HG03575 (cell line): ENCODE measurements around the gene TMPRSS7.
"Not testable (repeated sequence)": the region's sequence is repeated elsewhere in the genome, so short reads cannot be mapped to it uniquely, and the experiment has no call there.

Source experiments
- ATAC-seq: cut with Tn5 transposase; IDR thresholded peaks from one replicate; pipeline ENCODE4 v1.9.1; 2021; ENCODE audit not compliant: unreplicated experiment, insufficient number of reproducible peaks, low FRiP score; ENCODE audit errors: extremely low read depth

Gene TMPRSS7

DNA sequence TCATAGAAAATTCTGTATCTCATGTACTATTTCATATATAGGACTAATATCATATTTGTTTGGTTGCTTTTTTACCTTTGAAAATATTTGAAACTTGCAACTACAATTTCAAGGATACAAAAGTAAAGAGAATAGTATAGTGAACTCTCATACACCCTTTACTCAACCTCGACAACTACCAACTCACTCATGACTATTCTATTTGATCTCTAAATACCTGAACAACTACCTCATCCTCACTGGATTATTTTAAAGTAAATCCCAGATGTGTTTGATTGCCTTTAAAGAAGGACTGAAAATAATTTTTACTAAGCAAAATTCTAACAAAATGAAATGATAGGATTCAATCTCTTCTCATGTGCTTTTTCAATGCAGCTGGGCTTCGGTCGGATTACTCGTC lies 12.1 kb downstream of the TMPRSS7 start:
- ATAC-seq: no peak

DNA sequence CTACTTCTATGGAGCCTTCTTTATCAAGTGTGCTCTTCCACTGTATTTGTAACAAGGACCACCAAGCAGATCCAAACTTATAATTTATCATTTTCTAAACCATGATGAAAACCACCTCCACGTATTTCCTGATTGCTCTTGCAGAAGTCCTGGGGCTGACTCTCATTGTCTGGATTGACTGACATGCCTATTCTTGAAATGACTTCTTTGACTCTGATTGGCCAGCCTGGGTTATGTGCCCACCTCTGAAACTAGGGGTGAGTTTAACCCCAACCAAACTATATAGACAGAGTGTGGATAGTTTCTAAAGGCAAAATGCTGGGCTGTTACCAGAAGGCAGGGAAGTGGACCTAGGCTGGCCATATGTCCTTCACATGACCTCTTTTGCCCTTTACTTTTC lies 12.7 kb downstream of the TMPRSS7 start:
- ATAC-seq: no peak

DNA sequence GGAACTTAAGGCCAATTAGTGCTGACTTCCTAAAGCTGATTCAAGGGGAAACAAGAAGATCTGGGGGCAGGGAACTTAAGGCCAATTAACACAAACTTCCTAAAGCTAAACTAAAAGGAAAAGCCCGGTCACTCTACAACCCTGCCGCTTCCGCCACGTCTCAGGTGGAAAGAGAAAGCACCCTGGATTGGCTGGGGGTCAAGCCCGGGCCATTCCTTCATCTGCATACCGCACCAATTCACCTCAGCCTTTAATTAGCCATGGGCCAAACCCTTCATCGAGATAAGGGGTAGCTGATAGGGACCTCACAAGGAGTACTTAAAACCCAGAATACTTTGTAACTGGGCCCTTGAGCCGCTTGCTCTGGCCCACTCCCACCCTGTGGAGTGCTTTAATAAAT lies 14.4 kb downstream of the TMPRSS7 start:
- ATAC-seq: no peak

DNA sequence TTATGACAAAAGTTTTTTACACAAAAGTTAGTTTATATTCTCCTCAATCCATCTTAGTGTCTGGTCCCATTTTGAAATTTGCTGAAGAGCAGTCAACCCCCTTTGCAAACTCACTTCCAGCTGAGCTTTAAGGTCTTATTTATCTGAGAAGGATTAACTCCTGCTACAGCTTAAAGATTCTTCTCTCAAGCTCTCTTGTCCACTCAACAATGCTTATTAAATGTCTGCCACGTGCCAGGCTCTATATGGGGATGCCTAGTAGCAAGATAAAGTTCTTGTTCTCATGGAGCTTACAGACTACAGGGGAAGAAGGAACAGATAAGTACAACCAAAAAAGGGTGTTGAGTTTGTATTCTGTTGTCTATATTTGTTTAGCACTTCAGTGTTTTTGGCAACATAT lies 18.7 kb downstream of the TMPRSS7 start:
- ATAC-seq: no peak

DNA sequence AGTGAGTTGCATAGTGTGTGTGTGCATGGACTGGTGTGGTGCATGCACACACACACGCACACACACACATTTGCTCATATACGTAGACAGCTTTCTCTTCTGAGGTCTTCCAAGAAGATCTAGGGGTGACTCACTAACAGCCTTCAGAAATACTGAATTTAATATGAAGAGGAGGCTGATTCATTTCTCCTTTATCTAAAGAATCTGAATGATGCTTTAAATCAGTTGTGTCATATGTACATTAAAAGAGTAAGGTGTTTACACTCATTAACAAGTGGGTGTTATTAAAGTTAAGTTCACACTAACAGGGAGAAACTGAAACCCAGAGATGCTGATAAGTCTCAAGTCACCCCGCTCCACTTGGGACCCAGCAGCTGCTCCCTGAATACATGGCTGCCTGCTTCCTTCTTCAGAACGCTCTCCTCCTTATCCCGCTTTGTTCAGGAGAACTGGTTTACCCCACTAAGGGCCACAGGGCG lies 22.0 kb downstream of the TMPRSS7 start:
- no peak for ATAC-seq

DNA sequence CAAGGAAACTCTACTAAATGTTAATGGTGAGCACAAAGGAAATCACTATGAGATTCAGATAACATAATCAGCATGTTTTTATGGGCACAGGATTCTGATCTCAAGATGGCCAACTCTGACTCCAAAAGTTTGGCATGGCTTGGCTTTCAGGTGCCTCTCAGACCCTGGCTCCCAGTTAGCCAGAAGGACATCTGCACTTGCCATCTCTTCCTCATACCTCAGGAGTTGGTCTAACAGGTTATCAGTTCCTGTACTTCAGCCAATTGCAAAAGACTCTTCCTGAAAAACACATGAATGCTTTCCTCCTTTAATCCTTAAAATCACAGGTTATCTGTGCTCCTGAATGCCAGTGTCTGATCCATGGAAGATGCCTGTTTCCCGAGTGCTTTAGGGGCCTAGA lies 25.0 kb downstream of the TMPRSS7 start:
- no peak for ATAC-seq

DNA sequence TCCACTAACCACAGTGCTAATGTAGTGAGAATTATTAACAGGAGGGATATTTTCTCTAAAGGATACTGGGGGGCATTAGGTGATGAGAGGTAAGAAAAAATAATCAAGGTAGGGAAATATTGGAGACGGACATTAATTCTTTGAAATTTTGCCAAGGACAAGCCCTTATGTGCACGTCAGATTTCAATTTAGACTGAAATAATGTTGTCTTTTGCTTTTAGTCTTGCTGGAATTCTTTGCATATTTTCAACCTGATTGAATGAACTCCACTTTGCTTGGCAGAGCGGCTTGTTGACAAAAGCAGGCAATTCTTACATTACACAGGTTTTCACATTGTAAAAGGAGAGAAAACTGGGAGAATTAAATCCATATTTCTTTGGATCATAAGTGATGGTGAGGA lies 26.6 kb downstream of the TMPRSS7 start:
- ATAC-seq: no peak

DNA sequence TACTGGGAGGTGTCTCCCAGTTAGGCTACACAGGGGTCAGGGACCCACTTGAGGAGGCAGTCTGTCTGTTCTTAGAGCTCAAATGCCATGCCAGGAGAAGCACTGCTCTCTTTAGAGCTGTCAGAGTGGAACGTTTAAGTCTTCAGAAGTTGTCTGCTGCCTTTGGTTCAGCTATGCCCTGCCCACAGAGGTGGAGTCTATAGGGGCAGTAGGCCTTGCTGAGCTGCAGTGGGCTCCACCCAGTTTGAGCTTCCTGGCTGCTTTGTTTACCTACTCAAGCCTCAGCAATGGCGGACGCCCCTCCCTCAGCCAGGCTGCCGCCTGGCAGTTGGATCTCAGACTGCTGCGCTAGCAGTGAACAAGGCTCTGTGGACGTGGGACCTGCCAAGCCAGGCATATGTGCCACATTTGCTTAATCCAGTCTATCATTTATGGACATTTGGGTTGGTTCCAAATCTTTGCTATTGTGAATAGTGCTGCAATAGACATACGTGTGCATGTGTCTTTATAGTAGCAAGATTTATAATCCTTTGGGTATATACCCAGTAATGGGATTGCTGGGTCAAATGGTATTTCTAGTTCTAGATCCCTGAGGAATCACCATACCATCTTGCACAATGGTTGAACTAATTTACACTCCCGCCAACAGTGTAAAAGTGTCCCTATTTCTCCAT lies 38.0 kb downstream of the TMPRSS7 start:
- not testable (repeated sequence) for ATAC-seq

DNA sequence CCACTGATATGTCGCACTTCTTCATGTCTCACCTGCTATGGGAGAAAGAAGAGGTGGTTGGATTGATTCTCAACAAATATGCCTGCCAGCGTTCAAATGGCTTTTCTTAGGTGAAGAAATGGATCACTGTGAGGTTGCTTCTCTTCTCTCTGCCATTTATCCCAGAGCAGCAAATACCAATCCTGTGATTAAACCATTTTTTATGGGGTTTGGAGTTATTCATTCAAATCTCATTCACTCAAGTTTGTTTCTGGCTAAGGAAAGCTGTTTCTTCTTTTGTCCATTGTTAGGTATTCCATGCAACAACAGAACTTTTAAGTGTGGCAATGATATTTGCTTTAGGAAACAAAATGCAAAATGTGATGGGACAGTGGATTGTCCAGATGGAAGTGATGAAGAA lies 39.5 kb downstream of the TMPRSS7 start:
- no peak for ATAC-seq

DNA sequence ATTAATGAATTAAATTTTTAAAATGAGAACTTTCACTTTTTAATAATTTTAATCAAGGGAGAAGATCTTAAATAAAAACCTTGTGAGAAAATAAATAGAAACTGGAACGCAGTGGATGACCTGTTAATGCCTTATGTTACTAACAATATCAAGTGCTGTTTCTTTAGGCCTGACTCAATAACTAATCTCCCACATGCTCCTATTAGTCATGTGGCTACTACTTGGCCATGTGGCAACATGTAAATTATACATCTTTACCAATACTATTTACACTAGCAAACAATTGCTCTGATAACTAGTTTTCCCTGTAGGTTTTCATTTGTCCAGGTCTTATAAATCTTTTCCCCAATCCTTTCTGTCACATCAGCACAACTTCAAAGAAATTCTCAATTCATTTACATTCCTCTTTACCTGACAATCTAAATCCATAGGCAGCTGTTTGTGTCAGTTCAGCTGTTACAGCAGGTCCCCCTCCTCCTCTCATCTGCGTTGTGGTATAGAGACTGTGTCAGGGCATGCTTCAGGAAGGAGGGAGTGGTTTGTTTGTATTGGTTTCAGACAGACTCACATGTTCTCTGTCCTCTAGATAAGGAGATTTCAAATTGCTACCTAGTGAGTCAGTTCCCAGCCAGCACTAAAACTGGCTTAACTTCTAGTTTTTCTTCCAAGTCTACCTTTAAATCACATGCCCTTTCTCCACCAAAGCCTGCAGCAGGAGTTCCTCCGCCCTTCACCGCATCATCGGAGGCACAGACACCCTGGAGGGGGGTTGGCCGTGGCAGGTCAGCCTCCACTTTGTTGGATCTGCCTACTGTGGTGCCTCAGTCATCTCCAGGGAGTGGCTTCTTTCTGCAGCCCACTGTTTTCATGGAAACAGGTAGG lies 40.3 kb downstream of the TMPRSS7 start:
- ATAC-seq: peak; percentile 76

DNA sequence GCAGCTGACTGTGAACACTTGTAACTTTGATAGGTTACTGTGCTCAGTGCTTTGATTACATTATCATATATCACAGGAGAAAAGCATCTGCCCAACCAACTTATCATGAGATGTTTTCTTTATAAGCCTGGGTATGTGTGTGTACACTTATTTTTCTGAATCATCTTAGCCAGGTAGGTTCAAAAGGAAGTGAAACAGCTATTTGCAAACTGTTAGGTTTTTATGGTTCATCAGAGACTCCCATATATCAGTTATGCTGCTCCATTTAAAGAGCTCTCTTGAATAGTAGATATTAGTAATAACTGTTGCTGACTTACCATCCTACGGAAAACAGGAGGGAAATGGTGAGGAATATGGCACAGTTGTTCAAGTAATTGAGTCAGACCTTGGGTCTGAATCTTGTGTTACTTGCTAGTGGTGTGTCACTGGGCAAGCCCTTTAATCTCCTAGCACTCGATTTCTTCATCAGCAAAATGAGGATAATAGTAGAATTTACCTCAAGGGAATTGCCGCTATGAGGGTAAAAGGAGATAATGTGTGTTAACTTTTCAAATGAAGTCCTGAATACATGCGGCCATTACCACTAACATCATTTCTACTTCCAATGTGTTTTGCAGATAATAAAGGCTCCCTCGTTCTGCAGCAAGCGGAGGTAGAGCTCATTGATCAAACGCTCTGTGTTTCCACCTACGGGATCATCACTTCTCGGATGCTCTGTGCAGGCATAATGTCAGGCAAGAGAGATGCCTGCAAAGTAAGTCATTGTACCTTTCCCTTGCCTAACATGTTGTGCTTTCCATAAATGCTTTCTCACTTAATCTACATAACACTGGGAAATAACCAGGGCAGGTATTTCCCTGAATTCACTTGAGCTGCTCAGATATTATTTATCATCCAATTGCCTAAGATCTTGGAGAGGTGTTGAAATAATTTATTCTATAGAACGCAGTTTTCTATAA lies 43.9 kb downstream of the TMPRSS7 start:
- ATAC-seq: no peak

DNA sequence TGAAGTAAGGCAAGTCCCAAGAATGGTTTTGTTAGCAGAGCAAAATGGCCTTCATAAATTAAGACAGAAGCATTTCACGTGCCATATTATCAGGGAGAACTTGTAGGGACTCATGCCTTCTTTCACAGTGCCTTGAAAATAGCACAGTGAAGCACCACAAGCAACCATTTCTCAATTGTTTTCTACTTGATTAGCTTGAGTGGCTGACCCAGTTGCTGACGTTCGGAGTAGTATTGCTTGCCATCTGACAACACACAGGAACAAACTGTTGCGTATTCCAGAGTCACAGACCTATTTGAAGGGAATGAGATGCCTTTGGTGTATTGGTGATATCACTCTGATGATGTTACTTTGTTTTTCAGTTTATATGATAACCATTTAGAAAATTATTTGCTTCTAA lies 48.7 kb downstream of the TMPRSS7 start:
- ATAC-seq: no peak

DNA sequence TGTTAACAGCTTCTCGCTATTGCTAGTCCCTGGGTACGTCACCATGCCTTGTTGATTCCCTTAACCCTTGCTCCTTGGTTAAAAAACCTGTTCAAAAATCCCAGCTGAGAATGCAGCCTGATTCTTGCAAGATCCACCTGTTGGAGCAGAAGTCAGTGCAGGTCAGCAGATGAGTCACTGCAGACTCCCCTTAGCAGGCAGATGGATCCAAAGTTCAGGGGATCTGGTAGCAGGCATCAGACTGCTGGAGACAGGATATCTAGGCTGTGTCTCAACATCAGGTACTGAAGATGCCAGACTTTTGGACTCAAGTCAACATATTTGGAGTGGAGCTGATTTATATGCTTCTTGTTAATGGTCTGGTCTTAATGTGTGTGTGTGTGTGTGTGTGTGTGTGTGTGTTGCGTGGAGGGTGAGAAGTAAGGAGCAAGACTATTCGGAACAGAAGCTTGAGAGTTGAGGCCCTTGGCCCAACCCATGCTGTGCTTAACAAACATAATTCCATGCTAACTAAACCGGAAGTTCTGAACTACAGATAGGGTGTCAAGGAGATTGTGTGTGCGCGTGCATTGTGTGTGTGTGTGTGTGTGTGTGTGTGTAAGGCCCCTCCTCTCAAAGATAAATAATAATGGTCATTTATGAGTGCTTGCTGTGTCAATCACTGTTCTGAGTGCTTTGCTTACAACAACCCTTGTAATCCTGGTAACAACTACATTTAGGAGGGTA lies 50.6 kb downstream of the TMPRSS7 start:
- ATAC-seq: no peak

DNA sequence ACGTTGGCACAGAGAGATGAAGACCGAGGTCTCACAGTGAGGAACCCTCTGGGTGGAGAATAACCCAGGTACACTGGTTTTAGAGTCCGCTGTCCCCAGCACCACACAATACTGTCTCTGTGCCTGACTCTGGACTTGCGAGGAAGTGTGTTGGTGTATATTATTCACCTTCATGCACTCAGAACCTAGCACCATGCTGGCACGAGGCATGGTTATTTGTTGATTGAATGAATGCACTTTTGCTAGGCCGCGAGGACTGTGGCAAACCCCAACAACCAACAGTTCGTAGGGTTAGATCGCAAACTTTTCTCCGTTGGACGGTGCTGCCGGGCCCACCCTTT lies 51.2 kb downstream of the TMPRSS7 start:
- ATAC-seq: no peak

DNA sequence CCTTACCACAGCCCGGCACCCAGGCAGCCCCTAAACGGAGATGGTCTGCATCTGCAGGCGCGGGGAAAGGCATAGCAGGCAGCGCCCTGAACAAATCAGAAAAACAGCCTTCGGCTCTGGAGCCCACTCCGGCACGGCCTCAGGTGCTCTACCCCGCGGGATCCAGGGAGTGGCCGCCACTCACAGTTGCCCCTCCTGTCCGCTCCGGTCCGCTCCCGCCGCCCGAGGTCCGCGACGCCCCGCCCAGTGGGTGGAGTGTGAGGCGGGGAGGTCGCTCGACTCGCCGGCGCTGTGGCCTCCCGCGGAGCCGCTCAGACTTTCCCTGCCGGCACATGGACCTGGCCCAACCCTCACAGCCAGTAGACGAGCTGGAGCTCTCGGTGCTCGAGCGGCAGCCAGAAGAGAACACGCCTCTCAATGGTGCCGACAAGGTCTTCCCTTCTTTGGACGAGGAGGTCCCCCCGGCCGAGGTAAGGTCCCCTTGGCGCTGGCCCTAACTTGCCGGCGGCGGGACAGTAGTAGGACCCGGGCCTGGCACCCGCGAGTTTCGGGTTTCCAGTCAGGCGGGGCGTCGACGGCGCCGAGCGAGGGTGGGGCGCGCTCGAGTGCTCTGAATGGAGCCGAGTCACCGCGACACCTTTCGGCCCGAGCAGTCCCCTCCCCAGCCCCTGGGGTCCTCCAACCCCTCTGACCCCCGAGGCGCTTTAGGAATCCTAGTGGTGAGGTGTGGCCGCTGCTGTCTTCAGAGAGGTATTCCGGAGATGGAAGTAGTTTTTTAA lies 51.7 kb downstream of the TMPRSS7 start, which contains the start of gene C3orf52:
C3orf52 (plus strand) TSS at position 314 of the 779 bp plus-strand sequence; CDS start at position 333, 19 bp downstream.
- ATAC-seq: no peak

DNA sequence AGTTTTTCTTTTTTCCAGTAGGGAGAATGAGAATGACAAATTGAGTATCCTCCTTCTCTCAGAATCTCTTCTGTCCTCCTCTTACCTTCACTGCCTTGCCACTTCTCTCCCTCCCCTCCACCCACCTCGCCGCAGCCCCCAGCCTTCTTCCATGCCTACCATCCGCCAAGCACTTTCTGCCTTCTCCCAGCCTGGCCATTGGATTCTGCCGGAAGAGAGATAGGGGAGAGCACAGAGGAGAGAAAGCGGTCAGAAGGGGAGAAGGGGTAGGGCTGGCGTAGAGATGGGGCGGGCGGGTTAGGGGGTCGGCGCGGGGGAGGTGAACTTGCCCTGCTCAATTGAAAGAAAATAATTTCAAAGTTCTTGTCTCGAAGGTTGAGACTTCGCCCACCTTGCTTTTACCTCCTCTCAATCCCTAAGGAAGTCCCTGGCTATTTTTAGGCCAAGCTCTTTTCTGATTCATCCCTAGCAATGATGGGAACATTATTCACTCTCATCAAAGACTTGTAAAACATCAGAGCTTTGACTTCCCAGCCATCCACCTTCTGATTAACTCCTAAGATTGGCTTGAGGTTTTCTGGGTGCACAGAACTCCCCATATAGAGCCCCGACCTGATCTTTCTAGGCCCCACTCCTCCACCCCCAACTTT lies 52.5 kb downstream of the TMPRSS7 start:
- ATAC-seq: no peak

DNA sequence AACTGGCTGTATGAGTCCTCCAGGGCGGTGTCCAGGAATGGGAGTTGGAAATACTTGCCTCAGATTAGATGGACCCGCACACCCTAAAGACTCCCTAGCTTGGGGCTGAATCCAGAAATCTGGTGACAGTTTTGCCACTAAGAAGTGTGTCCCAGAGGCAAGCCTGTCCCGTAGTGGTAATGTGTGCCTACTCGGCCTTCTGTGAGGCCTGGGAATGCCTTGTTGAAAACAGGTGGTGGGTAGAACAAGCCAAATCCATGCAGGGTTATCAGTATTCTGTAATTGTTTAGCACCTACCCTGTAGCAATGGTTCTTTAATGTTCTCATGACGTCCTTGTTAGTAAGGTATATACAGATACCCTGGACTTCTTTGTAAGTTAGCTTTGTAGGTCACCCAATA lies 53.2 kb downstream of the TMPRSS7 start:
- no peak for ATAC-seq
